SJSA1 (cell line): ENCODE measurements around the gene DYNLL2. TPM values are rescaled to one million over a fixed set of nuclear protein-coding genes. Genes with fewer than 3 reads are reported as not detected.
A peak's percentile ranks its signal among the peaks of the same experiment; 100 is the strongest.
"Not testable (repeated sequence)": the region's sequence is repeated elsewhere in the genome, so short reads cannot be mapped to it uniquely, and the experiment has no call there.

Source experiments
- DNase-seq, 2 experiments: peaks; one replicate each; pipeline ENCODE4 v3.0.0-alpha.2; 2015 to 2020; ENCODE audit warnings: low spot score in 2 of 2, low read depth in 1 of 2
- H3K27ac ChIP-seq: fragments of 250-450 bp; sonication (Bioruptor Pico); 2 replicates; pipeline ENCODE4 v1.5.1; 2020; ENCODE audit warnings: mild to moderate bottlenecking, moderate library complexity
- H3K27me3 ChIP-seq: fragments of 250-450 bp; sonication (Bioruptor Pico); replicated peaks from 2 replicates; pipeline ENCODE4 v1.5.1; 2020; ENCODE audit warnings: mild to moderate bottlenecking, moderate library complexity
- H3K36me3 ChIP-seq: fragments of 250-450 bp; sonication (Bioruptor Pico); 2 replicates; pipeline ENCODE4 v1.5.1; 2020; ENCODE audit warnings: mild to moderate bottlenecking
- H3K4me1 ChIP-seq: fragments of 250-450 bp; sonication (Bioruptor Pico); replicated peaks from 2 replicates; pipeline ENCODE4 v1.6.1; 2021; ENCODE audit warnings: mild to moderate bottlenecking
- H3K4me3 ChIP-seq: fragments of 250-450 bp; sonication (Bioruptor Pico); 2 replicates; pipeline ENCODE4 v1.5.1; 2020; ENCODE audit warnings: mild to moderate bottlenecking
- H3K9me3 ChIP-seq: fragments of 250-450 bp; sonication (Bioruptor Pico); replicated peaks from 2 replicates; pipeline ENCODE4 v1.5.1; 2020; ENCODE audit warnings: mild to moderate bottlenecking
- total RNA-seq: library from RNA; depleted of rRNA; stranded (reverse); fragments of >200 nt; shearing (Covaris generic); gene quantifications from 2 replicates; pipeline ENCODE4 v1.2.3, GENCODE V29; 2014

DYNLL2 gene
- total RNA-seq, 1 experiment from 2014 or later, result 21.5 TPM

GRCh38 chr17:58097384-58098088 is 14.3 kb downstream of the DYNLL2 start:
- H3K27me3 ChIP-seq, result no peaks in the 10 kb centered on the region; the same call in 1 of the 2 replicates
- no peak overlapping the region for H3K4me3 ChIP-seq
- H3K36me3 ChIP-seq, result peaks cover 23% of the 10 kb centered on the region
- DNase-seq, result no peak
- no peaks in the 10 kb centered on the region for H3K4me1 ChIP-seq
- no peak overlapping the region for H3K27ac ChIP-seq
- no peaks in the 10 kb centered on the region for H3K9me3 ChIP-seq

- no peaks in the 10 kb centered on the region for H3K36me3 ChIP-seq
- H3K27me3 ChIP-seq, result no peaks in the 10 kb centered on the region; the same call in 1 of the 2 replicates
- H3K27ac ChIP-seq, result no peak overlapping the region
- H3K9me3 ChIP-seq, result no peaks in the 10 kb centered on the region
- no peaks in the 10 kb centered on the region for H3K4me1 ChIP-seq
- no peak overlapping the region for H3K4me3 ChIP-seq
- no peak for DNase-seq
Observed at GRCh38 chr17:58100506-58100905, 17.3 kb downstream of the DYNLL2 start.

- not testable (repeated sequence) for H3K36me3 ChIP-seq, H3K27me3 ChIP-seq, H3K27ac ChIP-seq, H3K4me3 ChIP-seq, H3K9me3 ChIP-seq, H3K4me1 ChIP-seq, DNase-seq
Observed at GRCh38 chr17:58101898-58102297, 18.7 kb downstream of the DYNLL2 start.

- no peaks in the 10 kb centered on the region for H3K9me3 ChIP-seq
- H3K27me3 ChIP-seq, result peaks cover 3% of the 10 kb centered on the region; the same call in 1 of the 2 replicates
- H3K27ac ChIP-seq, result no peak overlapping the region
- H3K4me3 ChIP-seq, result no peak overlapping the region
- no peaks in the 10 kb centered on the region for H3K36me3 ChIP-seq
- H3K4me1 ChIP-seq, result no peaks in the 10 kb centered on the region
- DNase-seq, result peak in 1 of 2 experiments; percentile 23
Observed at GRCh38 chr17:58105093-58105492, 21.9 kb downstream of the DYNLL2 start.

- H3K4me3 ChIP-seq, result no peak overlapping the region
- DNase-seq, result no peak
- no peaks in the 10 kb centered on the region for H3K9me3 ChIP-seq
- no peaks in the 10 kb centered on the region for H3K4me1 ChIP-seq
- peaks cover 3% of the 10 kb centered on the region; the same call in 1 of the 2 replicates for H3K27me3 ChIP-seq
- no peaks in the 10 kb centered on the region for H3K36me3 ChIP-seq
- H3K27ac ChIP-seq, result no peak overlapping the region
Observed at GRCh38 chr17:58107306-58107705, 24.1 kb downstream of the DYNLL2 start.

DNA sequence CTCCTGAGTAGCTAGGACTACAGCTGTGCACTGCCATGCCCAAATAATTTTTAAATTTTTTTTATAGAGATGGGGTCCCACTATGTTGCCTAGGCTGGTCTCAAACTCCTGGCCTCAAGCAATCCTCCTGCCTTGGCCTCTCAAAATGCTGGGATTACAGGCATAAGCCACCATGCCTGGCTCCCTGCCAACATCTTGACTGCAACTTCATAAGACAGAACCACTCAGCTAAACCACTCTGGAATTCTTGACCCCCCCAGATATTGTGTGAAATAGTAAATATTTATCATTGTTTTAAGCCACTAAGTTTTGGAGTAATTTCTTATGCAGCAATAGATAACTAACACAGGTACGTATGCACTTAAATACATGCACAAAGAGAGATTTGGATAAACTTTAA is 26.0 kb downstream of the DYNLL2 start:
- no peak for DNase-seq
- H3K4me3 ChIP-seq, result no peak overlapping the region
- no peaks in the 10 kb centered on the region for H3K36me3 ChIP-seq
- H3K9me3 ChIP-seq, result no peaks in the 10 kb centered on the region
- H3K27ac ChIP-seq, result no peak overlapping the region
- no peaks in the 10 kb centered on the region for H3K4me1 ChIP-seq
- peaks cover 3% of the 10 kb centered on the region; the same call in 1 of the 2 replicates for H3K27me3 ChIP-seq

DNA sequence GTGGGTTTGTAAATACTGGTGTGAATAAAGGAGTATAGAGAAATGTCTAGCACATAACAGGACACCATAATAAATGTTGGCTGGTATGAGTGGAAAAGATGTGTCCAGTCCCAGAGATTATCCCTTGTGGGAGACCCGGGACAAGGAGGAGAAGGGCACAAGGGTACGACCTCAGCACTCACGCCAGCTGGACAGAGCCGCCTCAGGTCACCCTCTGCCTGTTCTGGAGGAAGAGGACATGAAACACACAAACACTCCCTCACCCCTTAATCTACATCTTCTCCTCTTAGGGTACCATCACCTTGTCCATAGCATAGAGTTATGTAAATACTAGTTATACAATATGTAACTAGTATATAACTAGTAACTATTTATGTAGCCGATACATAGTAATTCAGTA is 26.8 kb downstream of the DYNLL2 start:
- DNase-seq, result no peak
- Histone ChIP-seq H3K36me3 (no peaks in the 10 kb centered on the region), H3K27ac (no peak overlapping the region), H3K4me3 (no peak overlapping the region), H3K4me1 (no peaks in the 10 kb centered on the region), H3K9me3 (no peaks in the 10 kb centered on the region), H3K27me3 (peaks cover 5% of the 10 kb centered on the region)

DNA sequence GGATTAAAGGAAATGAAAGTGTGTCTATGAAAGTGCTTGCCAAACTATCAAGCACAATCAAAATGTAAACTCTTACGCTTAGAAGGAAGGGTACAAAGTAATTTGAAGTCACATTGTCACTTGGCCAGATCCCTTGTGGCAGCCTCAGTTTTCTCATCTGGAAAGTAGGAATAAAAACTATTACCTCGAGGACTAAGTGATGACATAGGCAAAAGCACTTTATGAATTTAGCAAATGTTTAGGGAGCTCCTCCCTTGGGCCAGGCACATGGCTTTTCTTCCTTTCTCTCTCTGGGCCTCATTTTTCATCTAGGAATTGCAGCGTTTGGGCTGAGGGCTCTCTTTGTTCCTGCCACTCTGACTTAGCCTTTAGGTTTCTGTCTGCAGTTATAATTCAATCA is 28.5 kb downstream of the DYNLL2 start:
- Histone ChIP-seq H3K4me3 (no peak overlapping the region), H3K27ac (no peak overlapping the region), H3K9me3 (no peaks in the 10 kb centered on the region), H3K36me3 (no peaks in the 10 kb centered on the region), H3K4me1 (no peaks in the 10 kb centered on the region), H3K27me3 (peaks cover 5% of the 10 kb centered on the region)
- DNase-seq, result no peak

DNA sequence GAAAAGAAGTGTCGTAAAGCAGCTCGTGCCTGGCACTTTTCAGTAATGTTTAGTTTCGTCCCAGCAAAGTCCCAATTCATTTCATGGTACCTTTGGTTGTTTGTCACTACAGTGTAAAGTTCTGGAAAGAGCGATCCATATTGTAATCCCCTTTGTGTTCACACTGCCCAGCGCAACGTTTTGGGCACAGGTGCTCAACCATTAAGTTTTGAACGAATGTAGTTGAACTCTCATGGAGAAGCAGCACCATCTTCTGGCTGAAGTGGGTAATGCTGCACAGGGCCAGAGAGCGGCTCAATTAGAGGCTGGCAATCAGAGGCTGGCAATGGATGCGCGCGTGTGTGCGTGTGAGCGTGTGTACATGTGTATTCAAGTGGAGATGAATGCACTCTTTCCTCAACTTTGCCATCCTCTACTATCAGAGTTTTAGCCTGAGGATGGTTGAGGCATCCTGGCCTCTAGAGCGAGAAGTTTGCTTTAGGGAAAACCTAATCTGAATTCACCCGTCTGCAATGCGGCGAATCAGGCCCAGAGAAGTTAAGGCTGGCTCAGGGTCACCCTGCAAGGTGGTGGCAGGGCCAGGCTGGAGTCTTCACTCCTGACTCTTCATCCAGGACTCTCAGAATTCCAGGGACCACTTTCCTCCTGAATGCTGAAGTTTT is 29.9 kb downstream of the DYNLL2 start:
- Histone ChIP-seq H3K4me1 (no peaks in the 10 kb centered on the region), H3K27ac (no peak overlapping the region)
- peak; percentile 66 to 80 for DNase-seq

DNA sequence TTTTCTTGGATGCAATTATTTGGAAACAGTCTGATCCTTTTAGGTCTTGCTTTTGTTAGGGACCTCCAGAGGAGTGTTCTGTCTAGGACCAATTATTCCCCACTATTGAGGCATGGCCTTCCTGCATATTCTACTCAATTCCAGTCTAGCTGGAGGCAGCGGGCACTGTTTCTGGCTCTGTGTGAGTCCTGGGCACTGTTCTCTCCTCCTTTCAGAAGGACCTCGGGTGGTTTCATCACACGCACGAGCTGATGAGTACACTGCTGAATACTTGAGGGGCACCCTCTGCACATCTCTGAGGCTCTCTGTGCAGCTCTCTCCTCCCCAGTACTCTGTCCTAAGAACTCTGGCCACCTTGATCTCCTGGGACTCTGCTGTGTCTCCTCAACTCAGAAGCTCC is 30.7 kb downstream of the DYNLL2 start:
- DNase-seq, result no peak
- Histone ChIP-seq H3K4me3 (no peak overlapping the region), H3K36me3 (no peaks in the 10 kb centered on the region), H3K27me3 (peaks cover 7% of the 10 kb centered on the region), H3K9me3 (no peaks in the 10 kb centered on the region), H3K27ac (no peak overlapping the region), H3K4me1 (no peaks in the 10 kb centered on the region)

More for the DNA sequence above, 29.9 kb downstream of the DYNLL2 start:
- Histone ChIP-seq H3K27me3 (peaks cover 7% of the 10 kb centered on the region), H3K9me3 (no peaks in the 10 kb centered on the region), H3K36me3 (no peaks in the 10 kb centered on the region), H3K4me3 (no peak overlapping the region)

DNA sequence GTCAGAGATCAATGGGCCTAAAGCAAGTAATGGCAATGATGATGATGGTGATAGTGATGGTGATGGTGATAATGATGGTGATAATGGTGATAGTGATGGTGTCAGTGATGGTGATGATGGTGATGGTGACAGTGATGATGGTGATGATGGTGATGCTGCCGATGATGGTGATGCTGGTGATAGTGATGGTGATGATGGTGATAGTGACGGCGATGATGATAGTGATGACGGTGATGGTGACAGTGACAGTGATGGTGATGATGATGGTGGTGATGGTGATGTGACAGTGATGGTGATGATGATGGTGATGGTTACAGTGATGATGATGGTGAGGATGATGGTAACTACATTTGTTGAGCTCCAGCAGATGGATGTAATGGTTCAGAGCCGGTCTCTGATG is 34.2 kb downstream of the DYNLL2 start:
- H3K9me3 ChIP-seq, result no peaks in the 10 kb centered on the region
- H3K36me3 ChIP-seq, result no peaks in the 10 kb centered on the region
- peaks cover 13% of the 10 kb centered on the region for H3K27me3 ChIP-seq
- H3K4me1 ChIP-seq, result no peaks in the 10 kb centered on the region
- no peak overlapping the region for H3K27ac ChIP-seq
- no peak for DNase-seq
- no peak overlapping the region for H3K4me3 ChIP-seq

DNA sequence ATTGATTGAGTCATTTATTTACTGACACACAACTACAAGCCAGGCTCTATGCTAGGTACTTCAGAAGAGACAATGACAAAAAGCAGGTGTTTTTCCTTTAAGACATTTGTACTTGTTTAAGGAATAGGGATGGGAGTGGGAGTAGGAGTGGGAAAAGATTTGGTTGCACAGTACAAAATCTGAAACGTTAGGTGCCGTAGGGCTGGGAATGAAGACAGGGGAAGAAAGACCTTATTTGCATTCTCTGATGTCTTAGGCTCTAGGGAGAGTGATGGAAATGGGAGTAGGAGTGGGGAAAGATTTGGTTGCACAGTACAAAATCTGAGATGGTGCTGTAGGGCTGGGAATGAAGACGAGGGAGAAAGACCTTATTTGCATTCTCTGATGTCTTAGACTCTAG is 36.3 kb downstream of the DYNLL2 start:
- DNase-seq, result no peak
- Histone ChIP-seq H3K4me3 (no peak overlapping the region), H3K9me3 (no peaks in the 10 kb centered on the region), H3K27me3 (peaks cover 22% of the 10 kb centered on the region), H3K36me3 (no peaks in the 10 kb centered on the region), H3K27ac (no peak overlapping the region), H3K4me1 (no peaks in the 10 kb centered on the region)

DNA sequence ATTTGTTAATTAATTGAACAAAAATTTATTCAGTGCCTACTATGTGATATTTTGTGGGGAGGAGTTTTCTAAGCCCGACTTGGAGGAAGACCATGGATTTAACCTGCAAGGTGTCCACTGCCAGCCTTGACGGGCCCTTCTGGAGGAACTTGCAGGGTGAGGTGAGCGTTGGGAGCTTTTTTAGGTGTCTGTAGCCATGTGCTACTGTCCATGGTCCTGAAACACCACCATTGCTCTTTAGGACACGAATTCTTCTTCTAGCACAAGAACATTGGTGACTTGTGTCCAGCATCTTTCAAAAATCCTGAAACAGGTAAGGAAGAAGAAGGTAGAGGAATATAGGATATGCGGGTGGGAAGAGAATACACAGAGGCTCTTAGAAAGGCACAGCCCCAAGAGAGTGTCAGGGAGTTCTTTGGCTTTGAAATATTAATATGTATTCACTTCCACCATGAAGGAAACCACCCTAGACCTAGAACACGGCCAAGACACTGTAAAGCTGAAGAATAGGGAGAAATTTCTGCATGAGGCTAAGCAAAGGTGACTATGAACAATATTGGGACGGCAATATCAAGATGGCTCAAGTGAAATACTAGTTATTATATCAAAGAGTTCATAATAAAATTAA is 37.1 kb downstream of the DYNLL2 start:
- peak in 1 of 2 experiments; percentile 41 for DNase-seq
- no peak overlapping the region for H3K4me3 ChIP-seq
- H3K27me3 ChIP-seq, result peaks cover 27% of the 10 kb centered on the region
- H3K27ac ChIP-seq, result no peak overlapping the region
- no peaks in the 10 kb centered on the region for H3K4me1 ChIP-seq
- no peaks in the 10 kb centered on the region for H3K9me3 ChIP-seq
- H3K36me3 ChIP-seq, result no peaks in the 10 kb centered on the region

DNA sequence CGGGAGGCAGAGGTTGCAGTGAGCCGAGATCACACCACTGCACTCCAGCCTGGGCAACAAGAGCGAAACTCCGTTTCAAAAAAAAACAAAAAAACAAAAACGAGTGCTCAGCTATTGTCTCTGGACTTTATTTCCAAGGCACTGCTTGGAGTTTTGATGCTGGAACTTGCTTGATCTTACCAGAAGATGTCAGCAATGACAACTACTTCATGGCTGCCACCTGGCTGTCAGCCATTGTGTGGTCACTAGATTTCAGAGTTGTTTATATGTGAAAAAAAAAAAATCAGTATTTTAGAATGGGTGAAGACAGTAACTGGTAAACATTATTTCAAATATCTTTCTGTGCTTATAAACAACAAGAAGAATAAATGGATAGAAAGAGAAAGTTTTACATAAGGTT is 38.7 kb downstream of the DYNLL2 start:
- Histone ChIP-seq H3K27ac (no peak overlapping the region), H3K36me3 (no peaks in the 10 kb centered on the region), H3K9me3 (no peaks in the 10 kb centered on the region), H3K27me3 (peaks cover 33% of the 10 kb centered on the region), H3K4me1 (no peaks in the 10 kb centered on the region), H3K4me3 (no peak overlapping the region)
- peak in 1 of 2 experiments; percentile 42 for DNase-seq
